ENCODE data around the gene MEF2A.

MEF2A gene

DNA sequence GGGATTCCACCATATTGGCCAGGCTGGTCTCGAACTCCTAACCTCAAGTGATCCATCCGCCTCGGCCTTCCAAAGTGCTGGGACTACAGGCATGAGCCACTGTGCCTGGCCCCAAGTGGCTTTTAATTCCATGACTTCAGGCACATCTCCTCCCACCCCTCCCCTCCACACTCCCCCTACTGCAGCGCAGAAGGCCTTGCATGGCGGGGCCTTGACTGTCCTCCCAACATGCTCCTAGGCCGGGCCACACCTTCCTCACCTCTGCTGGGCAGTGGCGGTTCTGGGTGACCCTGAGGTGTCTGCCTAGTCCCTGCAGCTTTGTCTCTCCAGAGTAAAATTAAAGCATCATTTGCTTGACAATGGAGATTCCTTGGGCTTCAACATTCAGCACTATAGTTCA lies 160.5 kb downstream of the MEF2A start:
- H3K79me2 ChIP-seq (ENCODE audit: low read length), result no peaks in the 10 kb centered on the region
- H3K9ac ChIP-seq (ENCODE audit: low read length), result no peak overlapping the region
- no peak overlapping the region for H2AFZ ChIP-seq (ENCODE audit: low read length)
- TF ChIP-seq, protein P1, sequence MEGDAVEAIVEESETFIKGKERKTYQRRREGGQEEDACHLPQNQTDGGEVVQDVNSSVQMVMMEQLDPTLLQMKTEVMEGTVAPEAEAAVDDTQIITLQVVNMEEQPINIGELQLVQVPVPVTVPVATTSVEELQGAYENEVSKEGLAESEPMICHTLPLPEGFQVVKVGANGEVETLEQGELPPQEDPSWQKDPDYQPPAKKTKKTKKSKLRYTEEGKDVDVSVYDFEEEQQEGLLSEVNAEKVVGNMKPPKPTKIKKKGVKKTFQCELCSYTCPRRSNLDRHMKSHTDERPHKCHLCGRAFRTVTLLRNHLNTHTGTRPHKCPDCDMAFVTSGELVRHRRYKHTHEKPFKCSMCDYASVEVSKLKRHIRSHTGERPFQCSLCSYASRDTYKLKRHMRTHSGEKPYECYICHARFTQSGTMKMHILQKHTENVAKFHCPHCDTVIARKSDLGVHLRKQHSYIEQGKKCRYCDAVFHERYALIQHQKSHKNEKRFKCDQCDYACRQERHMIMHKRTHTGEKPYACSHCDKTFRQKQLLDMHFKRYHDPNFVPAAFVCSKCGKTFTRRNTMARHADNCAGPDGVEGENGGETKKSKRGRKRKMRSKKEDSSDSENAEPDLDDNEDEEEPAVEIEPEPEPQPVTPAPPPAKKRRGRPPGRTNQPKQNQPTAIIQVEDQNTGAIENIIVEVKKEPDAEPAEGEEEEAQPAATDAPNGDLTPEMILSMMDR (IDR thresholded peaks at IDR 0.05; ENCODE audit: low read length), result no peak
- TF ChIP-seq EZH2 (optimal IDR thresholded peaks at IDR 0.05; ENCODE audit: low read depth, low read length) (no peak), EZH2phosphoT487 (IDR thresholded peaks at IDR 0.05; ENCODE audit: low read length) (no peak)
- H3K4me2 ChIP-seq (ENCODE audit: low read depth, low read length), result no peak overlapping the region
- no peak overlapping the region for H3K4me3 ChIP-seq (ENCODE audit: low read length)
- no peaks in the 10 kb centered on the region for H3K27me3 ChIP-seq (replicated peaks; ENCODE audit: insufficient read depth, low read length)
- H3K4me1 ChIP-seq (ENCODE audit: low read length), result no peaks in the 10 kb centered on the region
- no peak for DNase-seq
- no peaks in the 10 kb centered on the region for H3K9me2 ChIP-seq (replicated peaks; ENCODE audit: insufficient read depth, low read length)
- H3K36me3 ChIP-seq (replicated peaks; ENCODE audit: insufficient read depth, low read length), result no peaks in the 10 kb centered on the region
- H4K20me1 ChIP-seq (ENCODE audit: insufficient read depth, low read length), result no peaks in the 10 kb centered on the region
- no peaks in the 10 kb centered on the region for H3F3A ChIP-seq (ENCODE audit: insufficient read depth, low read length)
- H3K9me3 ChIP-seq (replicated peaks; ENCODE audit: insufficient read depth, low read length), result no peaks in the 10 kb centered on the region
- H3K27ac ChIP-seq (ENCODE audit: low read length), result no peak overlapping the region

- Histone ChIP-seq H3K4me2 (ENCODE audit: low read depth, low read length) (no peak overlapping the region), H3F3A (ENCODE audit: insufficient read depth, low read length) (no peaks in the 10 kb centered on the region), H3K27ac (ENCODE audit: low read length) (no peak overlapping the region), H3K79me2 (ENCODE audit: low read length) (0 out of 2 replicates have a peak, but pooled peaks cover 2% of the 10 kb centered on the region), H2AFZ (ENCODE audit: low read length) (no peak overlapping the region), H3K4me3 (ENCODE audit: low read length) (no peak overlapping the region), H3K36me3 (replicated peaks; ENCODE audit: insufficient read depth, low read length) (no peaks in the 10 kb centered on the region), H3K4me1 (ENCODE audit: low read length) (0 out of 2 replicates have a peak, but pooled peaks cover under 1% of the 10 kb centered on the region), H3K9me3 (replicated peaks; ENCODE audit: insufficient read depth, low read length) (no peaks in the 10 kb centered on the region), H3K9me2 (replicated peaks; ENCODE audit: insufficient read depth, low read length) (no peaks in the 10 kb centered on the region), H3K9ac (ENCODE audit: low read length) (no peak overlapping the region), H4K20me1 (ENCODE audit: insufficient read depth, low read length) (no peaks in the 10 kb centered on the region), H3K27me3 (replicated peaks; ENCODE audit: insufficient read depth, low read length) (no peaks in the 10 kb centered on the region)
- DNase-seq, result no peak
- TF ChIP-seq EZH2phosphoT487 (IDR thresholded peaks at IDR 0.05; ENCODE audit: low read length) (no peak), EZH2 (optimal IDR thresholded peaks at IDR 0.05; ENCODE audit: low read depth, low read length) (no peak)
- TF ChIP-seq, protein P1 (IDR thresholded peaks at IDR 0.05; ENCODE audit: low read length), result no peak
Observed at GRCh38 chr15:99727330-99727729, 161.5 kb downstream of the MEF2A start.

DNA sequence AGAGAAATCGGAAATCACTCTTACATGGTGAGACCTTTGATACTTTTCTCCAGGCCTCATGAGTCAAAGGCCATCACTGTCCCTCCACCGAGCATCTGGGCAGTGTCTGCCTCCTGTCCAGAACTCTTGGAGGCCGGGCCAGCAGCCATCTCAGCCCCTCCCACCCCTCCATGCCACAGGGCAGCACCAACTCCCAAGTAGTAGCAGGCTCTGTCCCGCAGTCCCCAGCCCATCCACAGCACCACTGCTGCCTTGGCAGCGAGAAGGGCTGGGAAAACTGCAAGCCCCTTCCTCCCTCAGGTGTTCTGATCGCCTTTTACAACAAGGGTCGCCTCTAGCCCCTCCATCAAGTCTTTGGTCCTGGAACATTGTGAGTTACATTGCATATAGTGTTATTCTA lies 161.9 kb downstream of the MEF2A start:
- 0 out of 2 replicates have a peak, but pooled peaks cover 3% of the 10 kb centered on the region for H3K79me2 ChIP-seq (ENCODE audit: low read length)
- no peak overlapping the region for H2AFZ ChIP-seq (ENCODE audit: low read length)
- no peaks in the 10 kb centered on the region for H3F3A ChIP-seq (ENCODE audit: insufficient read depth, low read length)
- no peaks in the 10 kb centered on the region for H3K27me3 ChIP-seq (replicated peaks; ENCODE audit: insufficient read depth, low read length)
- no peaks in the 10 kb centered on the region for H3K9me3 ChIP-seq (replicated peaks; ENCODE audit: insufficient read depth, low read length)
- no peak overlapping the region for H3K27ac ChIP-seq (ENCODE audit: low read length)
- no peak overlapping the region for H3K4me2 ChIP-seq (ENCODE audit: low read depth, low read length)
- H3K4me3 ChIP-seq (ENCODE audit: low read length), result no peak overlapping the region
- no peaks in the 10 kb centered on the region for H4K20me1 ChIP-seq (ENCODE audit: insufficient read depth, low read length)
- TF ChIP-seq, protein P1 (IDR thresholded peaks at IDR 0.05; ENCODE audit: low read length), result no peak
- TF ChIP-seq EZH2phosphoT487 (IDR thresholded peaks at IDR 0.05; ENCODE audit: low read length) (no peak), EZH2 (optimal IDR thresholded peaks at IDR 0.05; ENCODE audit: low read depth, low read length) (no peak)
- DNase-seq, result no peak
- H3K9me2 ChIP-seq (replicated peaks; ENCODE audit: insufficient read depth, low read length), result no peaks in the 10 kb centered on the region
- 0 out of 2 replicates have a peak, but pooled peaks cover 4% of the 10 kb centered on the region for H3K4me1 ChIP-seq (ENCODE audit: low read length)
- no peaks in the 10 kb centered on the region for H3K36me3 ChIP-seq (replicated peaks; ENCODE audit: insufficient read depth, low read length)
- no peak overlapping the region for H3K9ac ChIP-seq (ENCODE audit: low read length)
